ENCODE results near the gene ABCC1. TPM values are rescaled to one million over a fixed set of nuclear protein-coding genes. Genes with fewer than 3 reads are reported as not detected.
"Not testable (repeated sequence)": the region's sequence is repeated elsewhere in the genome, so short reads cannot be mapped to it uniquely, and the experiment has no call there.

The ABCC1 gene
- total RNA-seq, 4 donors from 2014 or later = 17.3 to 105 (median 28.3) TPM

- Histone ChIP-seq H3K4me1 (no peaks in the 10 kb centered on the region), H3K36me3 (no peaks in the 10 kb centered on the region), H3K27ac (no peak overlapping the region), H3K27me3 (no peaks in the 10 kb centered on the region), H3K4me3 (no peak overlapping the region), H3K9me3 (no peaks in the 10 kb centered on the region)
- no peak for TF ChIP-seq POLR2A (IDR thresholded peaks at IDR 0.05)
- TF ChIP-seq CTCF (IDR thresholded peaks at IDR 0.05) = no peak
- DNase-seq = no peak
Observed at GRCh38 chr16:16189842-16190241, 240.4 kb downstream of the ABCC1 start.

GRCh38 chr16:16190546-16190945 lies 241.1 kb downstream of the ABCC1 start:
- Histone ChIP-seq H3K27me3 (no peaks in the 10 kb centered on the region), H3K9me3 (no peaks in the 10 kb centered on the region), H3K4me3 (no peak overlapping the region), H3K36me3 (no peaks in the 10 kb centered on the region), H3K4me1 (no peaks in the 10 kb centered on the region), H3K27ac (no peak overlapping the region)
- TF ChIP-seq CTCF (IDR thresholded peaks at IDR 0.05) (no peak), POLR2A (IDR thresholded peaks at IDR 0.05) (no peak)
- no peak for DNase-seq

DNA sequence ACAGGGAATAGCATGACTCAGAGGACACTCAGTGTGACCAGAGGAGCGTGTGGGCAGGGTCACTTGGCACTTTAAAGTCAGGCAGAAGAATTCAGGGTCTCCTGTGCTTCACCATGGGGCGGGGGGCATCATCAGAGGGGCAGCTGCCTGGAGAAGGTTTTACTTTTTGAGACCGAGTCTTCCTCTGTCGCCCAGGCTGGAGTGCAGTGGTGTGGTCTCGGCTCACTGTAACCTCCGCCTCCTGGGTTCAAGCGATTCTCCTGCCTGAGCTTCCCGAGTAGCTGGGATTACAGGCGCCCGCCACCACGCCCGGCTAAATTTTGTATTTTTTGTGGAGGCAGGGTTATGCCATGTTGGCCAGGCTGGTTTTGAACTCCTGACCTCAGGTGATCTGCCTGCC lies 241.6 kb downstream of the ABCC1 start:
- not testable (repeated sequence) for DNase-seq, H3K4me1 ChIP-seq, H3K4me3 ChIP-seq, H3K9me3 ChIP-seq, H3K27me3 ChIP-seq, H3K36me3 ChIP-seq, H3K27ac ChIP-seq

DNA sequence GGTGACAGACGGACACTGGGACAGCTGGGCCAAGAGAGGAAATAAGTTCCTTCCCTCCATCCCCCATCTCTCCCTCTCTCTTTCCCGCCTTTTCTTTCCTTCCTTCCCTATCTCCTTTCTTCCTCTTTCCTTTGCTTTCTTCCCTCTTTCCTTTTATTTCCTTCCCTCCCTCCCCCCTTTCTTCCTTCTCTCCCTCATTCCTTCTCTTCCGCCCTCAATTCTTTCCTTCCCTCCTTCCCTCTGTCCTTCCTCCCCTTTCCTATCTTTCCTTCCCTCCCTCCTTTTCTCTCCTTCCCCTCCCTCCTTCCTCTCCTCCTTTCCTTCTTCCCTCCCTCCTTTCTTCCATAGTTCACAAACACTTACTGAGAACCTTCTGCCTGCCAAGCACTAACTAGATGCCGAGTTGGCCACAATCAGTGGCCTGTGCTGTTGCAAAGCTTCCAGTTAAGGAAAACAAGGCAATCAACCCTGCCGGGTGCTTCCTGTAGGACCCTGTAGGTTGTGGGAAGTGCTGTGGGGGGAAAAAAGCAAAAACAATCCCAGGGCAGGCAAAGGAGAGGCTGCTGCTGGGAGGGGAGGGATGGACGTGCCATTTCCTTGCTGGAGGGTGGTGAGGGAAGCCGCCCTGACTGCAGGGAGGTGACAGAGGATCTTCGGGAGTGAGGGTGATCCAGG lies 242.2 kb downstream of the ABCC1 start:
- H3K27ac ChIP-seq = no peak overlapping the region
- no peaks in the 10 kb centered on the region for H3K4me1 ChIP-seq
- no peak for DNase-seq
- H3K4me3 ChIP-seq = no peak overlapping the region
- TF ChIP-seq POLR2A (IDR thresholded peaks at IDR 0.05) (no peak), CTCF (IDR thresholded peaks at IDR 0.05) (no peak)
- no peaks in the 10 kb centered on the region for H3K9me3 ChIP-seq
- no peaks in the 10 kb centered on the region for H3K36me3 ChIP-seq
- no peaks in the 10 kb centered on the region for H3K27me3 ChIP-seq

Other genes starting within 250 kb of the ABCC1 start
- gene MYH11, start 92.6 kb upstream of the ABCC1 start, total RNA-seq = 100 to 1,000 TPM in 2 of 4 donors, 10 to 100 TPM in 2; 39.2 to 248 (median 131) TPM
- 10 to 100 TPM; 13.5 to 33.0 (median 17.4) TPM for gene CEP20, start 61.0 kb upstream of the ABCC1 start, total RNA-seq

Data from Peyer's patch (tissue), 4 donors.